Hindlimb muscle (tissue), 1 donor: ENCODE measurements around the gene TIMM13. TPM values are rescaled to one million over a fixed set of nuclear protein-coding genes. Genes with fewer than 3 reads are reported as not detected.
"Not testable (repeated sequence)": the region's sequence is repeated elsewhere in the genome, so short reads cannot be mapped to it uniquely, and the experiment has no call there.

Source experiments
- DNase-seq: peaks from one replicate; pipeline ENCODE4 v3.0.0-alpha.2; 2013
- polyA plus RNA-seq: library from polyadenylated mRNA; unstranded; fragments of 120-200 nt; gene quantifications from one replicate; pipeline ENCODE4 v1.2.1, GENCODE V29; 2013; ENCODE audit not compliant: insufficient read length

Gene TIMM13
- polyA plus RNA-seq, 1 donor, result 98.0 TPM

- DNase-seq, result no peak
Measured at GRCh38 chr19:2413159-2413558, 14.2 kb downstream of the TIMM13 start.

- DNase-seq, result no peak
Measured at GRCh38 chr19:2412449-2412848, 14.9 kb downstream of the TIMM13 start.

GRCh38 chr19:2411709-2412108 lies 15.7 kb downstream of the TIMM13 start:
- no peak for DNase-seq

GRCh38 chr19:2410023-2410422 lies 17.4 kb downstream of the TIMM13 start:
- DNase-seq, result no peak

GRCh38 chr19:2409352-2409912 lies 18.0 kb downstream of the TIMM13 start:
- no peak for DNase-seq

GRCh38 chr19:2408247-2408646 lies 19.1 kb downstream of the TIMM13 start:
- no peak for DNase-seq

- DNase-seq, result no peak
Measured at GRCh38 chr19:2399582-2399981, 27.8 kb downstream of the TIMM13 start.

- DNase-seq, result no peak
Measured at GRCh38 chr19:2398735-2399305, 28.6 kb downstream of the TIMM13 start.

GRCh38 chr19:2397173-2397572 lies 30.2 kb downstream of the TIMM13 start:
- not testable (repeated sequence) for DNase-seq

GRCh38 chr19:2395293-2395829 lies 32.0 kb downstream of the TIMM13 start:
- not testable (repeated sequence) for DNase-seq

GRCh38 chr19:2394442-2395292 lies 32.7 kb downstream of the TIMM13 start:
- DNase-seq, result no peak

GRCh38 chr19:2394054-2394441 lies 33.3 kb downstream of the TIMM13 start:
- DNase-seq, result no peak

GRCh38 chr19:2392899-2393298 lies 34.5 kb downstream of the TIMM13 start:
- not testable (repeated sequence) for DNase-seq

- DNase-seq, result no peak
Measured at GRCh38 chr19:2392366-2392765, 35.0 kb downstream of the TIMM13 start.

GRCh38 chr19:2391118-2391725 lies 36.2 kb downstream of the TIMM13 start:
- DNase-seq, result peak; percentile 32

GRCh38 chr19:2389594-2389993 lies 37.8 kb downstream of the TIMM13 start:
- no peak for DNase-seq

- DNase-seq, result no peak
Measured at GRCh38 chr19:2387367-2388288, 39.8 kb downstream of the TIMM13 start.

- DNase-seq, result peak; percentile 14
Measured at GRCh38 chr19:2385053-2385721, 42.2 kb downstream of the TIMM13 start.

- no peak for DNase-seq
Measured at GRCh38 chr19:2382530-2383222, 44.7 kb downstream of the TIMM13 start.

- no peak for DNase-seq
Measured at GRCh38 chr19:2381148-2381820, 46.1 kb downstream of the TIMM13 start.
